ENCODE measurements around the gene ORAI3. TPM values are rescaled to one million over a fixed set of nuclear protein-coding genes. Genes with fewer than 3 reads are reported as not detected.
A peak's percentile ranks its signal among the peaks of the same experiment; 100 is the strongest.

ORAI3 gene
- total and polyA plus RNA-seq, 2 donors (not counting 1 experiment from before 2014, with no cell fraction given) = 41.1 to 74.1 TPM

DNA sequence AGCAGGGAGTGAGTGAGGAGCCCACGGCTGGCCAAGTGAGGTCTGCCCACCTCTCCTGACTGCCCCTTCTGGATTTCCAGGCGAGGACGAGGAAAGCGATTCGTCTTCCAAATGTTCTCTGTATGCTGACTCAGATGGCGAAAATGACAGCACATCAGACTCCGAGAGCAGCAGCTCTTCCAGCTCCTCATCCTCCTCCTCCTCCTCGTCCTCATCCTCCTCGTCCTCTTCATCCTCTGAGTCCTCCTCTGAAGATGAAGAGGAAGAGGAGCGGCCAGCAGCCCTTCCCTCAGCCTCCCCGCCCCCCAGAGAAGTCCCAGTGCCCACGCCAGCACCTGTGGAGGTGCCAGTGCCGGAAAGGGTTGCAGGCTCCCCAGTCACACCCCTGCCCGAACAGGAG, 22.4 kb downstream of the ORAI3 start:
- no peak for DNase-seq (ENCODE audit: low read depth in 2 of 2)
- H3K27me3 ChIP-seq (ENCODE audit: control insufficient read depth, insufficient read depth, low read length) = no peaks in the 10 kb centered on the region
- no peak overlapping the region for H2AFZ ChIP-seq (ENCODE audit: low read length)
- H3K9me3 ChIP-seq (ENCODE audit: control insufficient read depth, insufficient read depth, low read depth, low read length) = no peaks in the 10 kb centered on the region
- no peak overlapping the region for H3K4me2 ChIP-seq (ENCODE audit: extremely low read depth, insufficient read depth, low read length)
- H3K4me3 ChIP-seq (replicated peaks in 1 of 4; ENCODE audit: control extremely low read depth in 1 of 4, insufficient read depth in 1 of 4, low read depth in 3 of 4, low read length in 4 of 4) = no peak overlapping the region
- no peak overlapping the region for H3K27ac ChIP-seq (ENCODE audit: insufficient read depth, low read length)
- no peak for TF ChIP-seq EZH2 (IDR thresholded peaks at IDR 0.05; ENCODE audit: low read length, missing control alignments)
- TF ChIP-seq, protein P1, sequence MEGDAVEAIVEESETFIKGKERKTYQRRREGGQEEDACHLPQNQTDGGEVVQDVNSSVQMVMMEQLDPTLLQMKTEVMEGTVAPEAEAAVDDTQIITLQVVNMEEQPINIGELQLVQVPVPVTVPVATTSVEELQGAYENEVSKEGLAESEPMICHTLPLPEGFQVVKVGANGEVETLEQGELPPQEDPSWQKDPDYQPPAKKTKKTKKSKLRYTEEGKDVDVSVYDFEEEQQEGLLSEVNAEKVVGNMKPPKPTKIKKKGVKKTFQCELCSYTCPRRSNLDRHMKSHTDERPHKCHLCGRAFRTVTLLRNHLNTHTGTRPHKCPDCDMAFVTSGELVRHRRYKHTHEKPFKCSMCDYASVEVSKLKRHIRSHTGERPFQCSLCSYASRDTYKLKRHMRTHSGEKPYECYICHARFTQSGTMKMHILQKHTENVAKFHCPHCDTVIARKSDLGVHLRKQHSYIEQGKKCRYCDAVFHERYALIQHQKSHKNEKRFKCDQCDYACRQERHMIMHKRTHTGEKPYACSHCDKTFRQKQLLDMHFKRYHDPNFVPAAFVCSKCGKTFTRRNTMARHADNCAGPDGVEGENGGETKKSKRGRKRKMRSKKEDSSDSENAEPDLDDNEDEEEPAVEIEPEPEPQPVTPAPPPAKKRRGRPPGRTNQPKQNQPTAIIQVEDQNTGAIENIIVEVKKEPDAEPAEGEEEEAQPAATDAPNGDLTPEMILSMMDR (conservative IDR thresholded peaks at IDR 0.05 in 1 of 2, IDR thresholded peaks at IDR 0.05 in 1 of 2; ENCODE audit: low read depth in 1 of 2, low read length in 2 of 2) = no peak
- H3K9ac ChIP-seq (ENCODE audit: insufficient read depth, low read length) = no peak overlapping the region
- H4K20me1 ChIP-seq (ENCODE audit: control insufficient read depth, extremely low read depth, insufficient read depth, low read length) = no peaks in the 10 kb centered on the region
- H3K36me3 ChIP-seq (ENCODE audit: control insufficient read depth, insufficient read depth, low read length) = peaks cover 36% of the 10 kb centered on the region
- H3K4me1 ChIP-seq (ENCODE audit: control insufficient read depth, extremely low read depth, insufficient read depth, low read length) = no peaks in the 10 kb centered on the region
- no peaks in the 10 kb centered on the region for H3K79me2 ChIP-seq (ENCODE audit: control insufficient read depth, insufficient read depth, low read length)

DNA sequence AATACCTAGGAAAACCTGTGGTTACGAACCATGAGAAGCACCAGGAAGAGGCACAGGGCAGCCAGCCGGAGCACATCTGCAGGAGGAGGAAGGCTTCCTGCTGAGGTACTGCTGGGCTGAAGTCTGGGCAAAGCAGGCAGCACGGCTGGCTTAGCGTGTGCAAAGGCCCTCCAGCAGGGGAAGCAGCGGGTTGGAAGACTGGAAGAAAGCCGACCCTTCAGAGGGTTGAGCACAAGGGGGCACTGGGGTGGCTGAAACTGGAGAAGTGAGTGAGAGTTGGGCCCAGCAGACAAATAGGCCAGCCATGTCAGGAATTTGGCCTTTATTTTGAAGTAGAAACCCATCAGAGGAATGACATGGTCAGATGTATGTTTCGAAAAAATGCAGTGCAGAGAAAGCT, 24.0 kb downstream of the ORAI3 start:
- Histone ChIP-seq H3K4me1 (ENCODE audit: control insufficient read depth, extremely low read depth, insufficient read depth, low read length) (no peaks in the 10 kb centered on the region), H3K27me3 (ENCODE audit: control insufficient read depth, insufficient read depth, low read length) (no peaks in the 10 kb centered on the region), H2AFZ (ENCODE audit: low read length) (no peak overlapping the region), H3K4me2 (ENCODE audit: extremely low read depth, insufficient read depth, low read length) (no peak overlapping the region), H3K9ac (ENCODE audit: insufficient read depth, low read length) (no peak overlapping the region), H3K27ac (ENCODE audit: insufficient read depth, low read length) (no peak overlapping the region), H3K4me3 (replicated peaks in 1 of 4; ENCODE audit: control extremely low read depth in 1 of 4, insufficient read depth in 1 of 4, low read depth in 3 of 4, low read length in 4 of 4) (no peak overlapping the region), H3K36me3 (ENCODE audit: control insufficient read depth, insufficient read depth, low read length) (peaks cover 29% of the 10 kb centered on the region), H3K9me3 (ENCODE audit: control insufficient read depth, insufficient read depth, low read depth, low read length) (no peaks in the 10 kb centered on the region), H4K20me1 (ENCODE audit: control insufficient read depth, extremely low read depth, insufficient read depth, low read length) (no peaks in the 10 kb centered on the region), H3K79me2 (ENCODE audit: control insufficient read depth, insufficient read depth, low read length) (no peaks in the 10 kb centered on the region)
- DNase-seq (ENCODE audit: low read depth in 2 of 2) = peak in 1 of 2 donors; percentile 12
- TF ChIP-seq, protein P1 (conservative IDR thresholded peaks at IDR 0.05 in 1 of 2, IDR thresholded peaks at IDR 0.05 in 1 of 2; ENCODE audit: low read depth in 1 of 2, low read length in 2 of 2) = peak in 1 of 2 donors; percentile 28
- no peak for TF ChIP-seq EZH2 (IDR thresholded peaks at IDR 0.05; ENCODE audit: low read length, missing control alignments)

DNA sequence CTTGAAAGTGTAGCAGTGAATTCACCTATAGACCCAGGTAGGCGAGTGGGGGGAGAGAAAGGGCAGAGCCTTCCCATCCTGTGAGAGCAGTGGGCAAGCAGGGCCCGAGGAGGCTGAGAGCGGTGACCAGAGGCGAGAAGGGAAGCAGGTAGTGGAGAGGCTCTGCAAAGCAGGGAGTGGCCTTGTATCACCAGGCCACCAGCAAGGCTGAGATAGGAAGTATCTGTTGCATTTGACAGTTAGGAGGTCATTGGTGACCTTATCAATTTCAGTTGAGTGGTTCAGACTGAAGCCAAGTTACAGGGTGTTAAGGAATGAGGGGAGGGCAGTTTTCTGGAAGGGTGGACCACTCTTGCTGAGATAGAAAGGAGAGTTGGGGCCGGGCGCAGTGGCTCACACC, 25.5 kb downstream of the ORAI3 start:
- Histone ChIP-seq H3K9ac (ENCODE audit: insufficient read depth, low read length) (no peak overlapping the region), H3K4me1 (ENCODE audit: control insufficient read depth, extremely low read depth, insufficient read depth, low read length) (no peaks in the 10 kb centered on the region), H3K27ac (ENCODE audit: insufficient read depth, low read length) (no peak overlapping the region), H3K9me3 (ENCODE audit: control insufficient read depth, insufficient read depth, low read depth, low read length) (no peaks in the 10 kb centered on the region), H3K27me3 (ENCODE audit: control insufficient read depth, insufficient read depth, low read length) (no peaks in the 10 kb centered on the region), H3K4me3 (replicated peaks in 1 of 4; ENCODE audit: control extremely low read depth in 1 of 4, insufficient read depth in 1 of 4, low read depth in 3 of 4, low read length in 4 of 4) (no peak overlapping the region), H4K20me1 (ENCODE audit: control insufficient read depth, extremely low read depth, insufficient read depth, low read length) (no peaks in the 10 kb centered on the region), H3K4me2 (ENCODE audit: extremely low read depth, insufficient read depth, low read length) (no peak overlapping the region), H3K36me3 (ENCODE audit: control insufficient read depth, insufficient read depth, low read length) (peaks cover 26% of the 10 kb centered on the region), H3K79me2 (ENCODE audit: control insufficient read depth, insufficient read depth, low read length) (no peaks in the 10 kb centered on the region), H2AFZ (ENCODE audit: low read length) (no peak overlapping the region)
- no peak for TF ChIP-seq EZH2 (IDR thresholded peaks at IDR 0.05; ENCODE audit: low read length, missing control alignments)
- TF ChIP-seq, protein P1 (conservative IDR thresholded peaks at IDR 0.05 in 1 of 2, IDR thresholded peaks at IDR 0.05 in 1 of 2; ENCODE audit: low read depth in 1 of 2, low read length in 2 of 2) = no peak
- DNase-seq (ENCODE audit: low read depth in 2 of 2) = no peak

Data from fibroblast of lung (primary cell).